ENCODE measurements around the gene ZDHHC1.
"Not testable (repeated sequence)": the region's sequence is repeated elsewhere in the genome, so short reads cannot be mapped to it uniquely, and the experiment has no call there.

ZDHHC1 gene

DNA sequence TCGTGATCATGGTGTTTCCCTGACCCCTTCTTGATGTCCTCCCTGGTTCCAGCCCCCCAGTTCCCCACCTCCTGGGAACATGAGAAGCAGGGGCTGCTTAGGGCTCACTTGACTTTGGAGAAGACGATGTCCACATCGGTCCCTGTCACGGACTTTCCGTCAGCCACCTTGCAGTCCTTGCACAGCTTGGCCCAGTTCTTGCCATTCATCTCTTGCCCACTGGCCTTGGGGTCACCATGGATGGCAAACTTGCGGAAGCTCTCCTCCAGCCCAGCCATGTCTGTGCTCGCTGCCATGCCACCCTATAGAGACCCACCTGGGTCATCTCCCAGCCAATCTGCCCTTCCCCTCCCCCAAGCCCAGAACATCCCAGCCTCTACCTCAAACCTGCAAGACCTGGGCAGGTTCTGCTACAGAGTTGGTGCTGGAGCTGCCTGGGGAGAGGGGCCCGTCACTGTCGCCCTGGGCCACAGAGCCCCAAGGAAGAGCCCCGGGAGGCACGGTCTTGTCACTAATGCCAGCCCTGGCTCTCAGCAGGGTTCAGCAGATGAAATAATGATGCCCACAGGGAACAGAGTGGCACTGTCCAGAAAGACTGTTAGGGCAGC is 25.4 kb downstream of the ZDHHC1 start:
- Mint-ChIP-seq H3K4me3 (no peak overlapping the region), H3K9me3 (no peaks in the 10 kb centered on the region), H3K36me3 (peaks cover 5% of the 10 kb centered on the region), H3K4me1 (peaks cover 9% of the 10 kb centered on the region), H3K27ac (no peak overlapping the region)
- DNase-seq (ENCODE audit: low spot score in 2 of 2) (no peak), ATAC-seq (no peak)

DNA sequence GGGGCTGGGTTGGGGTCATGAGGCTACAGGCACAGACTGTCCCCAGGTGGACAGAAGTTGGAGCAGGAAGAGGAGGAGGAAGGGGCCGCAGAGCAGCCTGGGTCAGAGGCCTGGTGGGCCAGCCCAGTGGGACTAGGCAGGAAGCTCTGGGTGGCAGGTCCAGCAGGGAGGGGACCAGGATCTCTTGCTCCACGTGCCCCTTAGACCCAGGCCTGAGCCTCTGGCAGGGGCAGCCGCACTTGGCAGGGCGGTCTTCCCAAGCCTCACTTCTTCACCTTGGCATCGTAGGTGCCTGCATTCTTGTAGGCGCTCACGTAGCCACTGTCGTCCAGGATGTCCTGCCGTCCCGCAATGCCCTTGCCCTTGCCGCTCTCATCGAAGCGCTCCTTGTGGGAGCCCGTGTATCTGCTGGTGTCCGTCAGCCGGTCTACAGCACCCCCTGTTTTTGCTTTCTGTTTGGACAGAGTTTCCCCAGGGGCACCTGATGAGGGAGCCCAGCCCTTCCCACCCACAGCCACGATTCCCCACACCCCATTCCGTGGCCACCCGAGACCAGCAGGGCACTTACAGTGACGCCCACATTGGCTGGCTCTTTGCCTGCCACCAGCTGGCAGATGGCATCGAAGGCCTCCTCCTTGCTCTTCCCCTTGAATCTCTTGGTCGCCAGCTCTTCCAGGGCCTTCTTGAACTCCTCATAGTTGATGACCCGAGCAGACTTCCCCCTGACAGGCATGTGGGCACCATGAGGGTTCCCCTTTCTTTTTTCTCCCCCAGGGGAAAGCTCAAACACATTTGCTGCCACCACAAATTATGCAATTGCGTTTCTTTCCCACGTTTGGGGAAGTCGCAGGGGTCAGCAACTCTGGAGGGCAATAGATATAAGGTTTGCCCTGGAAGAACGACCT is 26.1 kb downstream of the ZDHHC1 start:
- H3K4me1 Mint-ChIP-seq = peaks cover 9% of the 10 kb centered on the region
- peaks cover 5% of the 10 kb centered on the region for H3K36me3 Mint-ChIP-seq
- DNase-seq (ENCODE audit: low spot score in 2 of 2) (no peak), ATAC-seq (no peak)
- H3K4me3 Mint-ChIP-seq = no peak overlapping the region
- H3K9me3 Mint-ChIP-seq = no peaks in the 10 kb centered on the region
- H3K27ac Mint-ChIP-seq = no peak overlapping the region

DNA sequence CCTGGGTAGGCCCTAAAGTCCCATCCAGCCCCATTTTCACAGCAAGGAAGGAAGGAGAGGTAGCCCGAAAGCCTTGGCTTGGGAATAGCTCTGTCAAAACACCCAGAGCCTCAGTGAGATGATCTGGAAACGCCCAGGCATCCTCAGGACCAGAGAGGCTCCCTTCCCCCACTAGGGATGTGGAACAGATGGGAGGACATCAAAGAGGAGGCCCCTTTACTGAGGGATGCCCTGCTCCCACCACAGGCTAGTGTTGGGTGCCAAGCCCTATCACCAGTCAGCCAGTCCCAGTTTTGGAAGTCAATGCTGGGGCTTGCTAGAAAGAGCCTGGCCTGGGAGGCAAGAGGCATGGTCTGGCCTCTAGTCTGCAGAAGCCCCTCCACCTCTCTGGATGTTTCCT is 27.7 kb downstream of the ZDHHC1 start:
- peak overlapping the region; percentile 20 for H3K27ac Mint-ChIP-seq
- H3K36me3 Mint-ChIP-seq = peaks cover 5% of the 10 kb centered on the region
- no peak for ATAC-seq
- no peaks in the 10 kb centered on the region for H3K4me1 Mint-ChIP-seq
- DNase-seq (ENCODE audit: low spot score in 2 of 2) = no peak
- H3K4me3 Mint-ChIP-seq = no peak overlapping the region
- H3K9me3 Mint-ChIP-seq = no peaks in the 10 kb centered on the region

DNA sequence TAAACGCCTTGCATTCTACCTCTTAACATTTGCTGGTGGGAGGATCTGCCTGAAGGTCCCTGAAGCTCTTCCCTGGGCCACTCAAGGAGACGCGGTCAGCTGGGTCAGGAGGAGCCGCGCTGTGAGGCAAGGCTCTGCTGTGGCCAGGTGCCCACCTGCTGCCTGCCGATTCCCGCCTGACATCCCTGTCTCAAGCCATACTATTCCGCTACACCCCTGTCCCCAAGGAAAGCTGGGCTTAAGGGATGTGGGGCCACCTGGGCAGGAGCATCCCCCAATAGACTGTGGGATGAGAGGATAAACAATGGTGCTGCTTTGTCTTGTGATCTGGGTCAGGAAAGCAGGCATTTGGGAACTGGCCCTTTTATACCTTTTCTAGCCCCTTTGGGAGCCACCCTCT is 28.1 kb downstream of the ZDHHC1 start:
- Mint-ChIP-seq H3K27ac (peak overlapping the region; percentile 20), H3K4me3 (no peak overlapping the region), H3K4me1 (no peaks in the 10 kb centered on the region), H3K36me3 (peaks cover 5% of the 10 kb centered on the region), H3K9me3 (no peaks in the 10 kb centered on the region)
- ATAC-seq (no peak), DNase-seq (ENCODE audit: low spot score in 2 of 2) (no peak)

DNA sequence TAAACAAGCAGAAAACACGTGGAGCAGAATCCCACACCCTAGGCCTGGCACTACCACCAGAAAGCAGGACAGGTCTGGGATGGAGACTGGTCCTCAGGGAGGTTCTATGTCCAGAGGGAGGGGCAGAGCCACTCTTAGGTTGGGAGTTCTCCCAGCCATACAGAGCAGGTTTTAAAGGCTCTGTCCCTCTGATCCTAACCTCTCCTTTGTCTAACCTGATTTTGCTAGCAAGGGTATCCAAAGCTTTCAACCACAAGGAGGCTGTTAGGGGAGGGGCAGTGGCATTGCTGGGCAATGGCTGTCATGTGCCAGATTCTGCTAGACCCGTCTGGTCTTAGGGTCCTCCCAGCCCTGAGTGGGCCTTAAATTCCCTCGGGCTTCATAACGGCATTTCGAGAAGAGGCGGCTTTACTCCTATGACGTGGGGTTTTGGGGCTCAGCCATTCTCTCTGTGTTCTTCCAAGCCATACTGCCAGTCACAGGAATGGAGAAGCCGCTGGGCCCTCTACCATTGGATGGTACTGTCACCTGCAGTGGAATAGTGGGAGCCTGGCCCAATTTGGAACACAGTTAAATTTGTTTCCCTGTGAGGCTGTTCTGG is 28.7 kb downstream of the ZDHHC1 start:
- Mint-ChIP-seq H3K9me3 (no peaks in the 10 kb centered on the region), H3K4me1 (no peaks in the 10 kb centered on the region), H3K4me3 (no peak overlapping the region), H3K36me3 (peaks cover 5% of the 10 kb centered on the region), H3K27ac (no peak overlapping the region)
- DNase-seq (ENCODE audit: low spot score in 2 of 2) (no peak), ATAC-seq (no peak)

DNA sequence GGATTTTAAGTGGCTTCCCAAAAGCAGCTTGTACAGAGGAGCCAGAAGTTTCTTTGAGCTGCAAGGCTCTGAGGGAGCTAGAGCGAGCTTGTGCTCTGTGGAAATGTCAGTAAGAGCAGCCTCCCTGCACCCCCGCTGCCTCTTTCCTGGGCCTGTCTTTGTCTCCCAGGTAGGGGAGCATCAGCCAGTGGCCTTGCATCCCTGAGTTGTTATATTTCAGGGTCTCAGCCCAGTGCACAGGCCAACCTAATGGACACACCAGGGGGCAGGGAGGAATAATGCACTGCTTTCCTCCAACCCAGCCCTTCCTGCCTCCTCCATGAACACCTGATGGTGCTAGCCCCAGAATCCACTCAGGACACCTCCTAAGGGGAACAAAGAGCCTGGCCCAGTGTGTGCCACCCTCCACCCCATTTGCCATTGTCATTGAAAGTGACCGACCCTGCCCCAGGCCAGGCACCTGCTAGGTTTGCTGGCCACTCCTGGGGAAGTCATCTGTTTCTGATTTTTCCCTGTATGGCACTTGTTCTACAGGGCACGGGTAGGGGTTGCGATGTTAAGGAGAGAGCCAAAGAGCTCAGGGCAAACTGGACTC is 29.3 kb downstream of the ZDHHC1 start:
- no peak overlapping the region for H3K27ac Mint-ChIP-seq

DNA sequence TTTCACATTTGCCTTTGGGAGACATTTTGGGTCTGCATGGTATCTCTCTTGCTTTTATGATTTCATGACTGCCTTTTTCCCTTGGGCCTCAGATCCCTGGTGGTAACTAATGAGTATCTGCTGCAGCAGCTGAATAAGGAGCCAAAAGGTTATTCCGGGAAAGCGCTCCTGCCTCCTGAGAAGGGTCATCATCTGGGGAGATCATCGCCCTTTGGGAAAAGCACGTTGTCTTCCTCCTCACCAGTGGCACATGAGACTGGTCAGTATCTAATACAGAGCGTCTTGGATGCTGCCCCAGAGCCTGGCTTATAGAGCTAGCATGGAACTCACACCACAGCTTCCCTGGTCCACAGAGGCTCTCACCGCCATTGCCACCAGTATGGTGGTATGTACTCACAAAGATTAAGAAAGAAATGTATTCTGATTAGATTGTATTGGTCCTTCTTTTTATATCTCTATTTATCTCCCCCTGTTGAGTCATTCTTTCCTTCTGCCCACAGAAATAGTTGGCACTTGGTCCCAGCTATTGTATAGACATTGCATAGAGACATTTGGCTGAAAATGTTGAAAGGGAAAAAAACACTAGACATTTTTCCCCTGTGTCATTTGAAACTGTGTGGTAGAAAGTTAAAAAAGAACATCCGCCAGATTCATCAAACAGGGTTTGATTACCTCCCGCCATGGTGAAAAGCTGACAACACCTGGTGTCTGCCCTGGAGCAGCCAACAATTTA is 31.3 kb downstream of the ZDHHC1 start:
- ATAC-seq (no peak), DNase-seq (ENCODE audit: low spot score in 2 of 2) (no peak)
- Mint-ChIP-seq H3K4me1 (no peaks in the 10 kb centered on the region), H3K9me3 (no peaks in the 10 kb centered on the region), H3K36me3 (no peaks in the 10 kb centered on the region), H3K27ac (no peak overlapping the region), H3K4me3 (no peak overlapping the region)

More for the DNA sequence above, 29.3 kb downstream of the ZDHHC1 start:
- DNase-seq (ENCODE audit: low spot score in 2 of 2) (no peak), ATAC-seq (no peak)
- no peak overlapping the region for H3K4me3 Mint-ChIP-seq
- H3K36me3 Mint-ChIP-seq = no peaks in the 10 kb centered on the region
- no peaks in the 10 kb centered on the region for H3K9me3 Mint-ChIP-seq
- H3K4me1 Mint-ChIP-seq = no peaks in the 10 kb centered on the region

DNA sequence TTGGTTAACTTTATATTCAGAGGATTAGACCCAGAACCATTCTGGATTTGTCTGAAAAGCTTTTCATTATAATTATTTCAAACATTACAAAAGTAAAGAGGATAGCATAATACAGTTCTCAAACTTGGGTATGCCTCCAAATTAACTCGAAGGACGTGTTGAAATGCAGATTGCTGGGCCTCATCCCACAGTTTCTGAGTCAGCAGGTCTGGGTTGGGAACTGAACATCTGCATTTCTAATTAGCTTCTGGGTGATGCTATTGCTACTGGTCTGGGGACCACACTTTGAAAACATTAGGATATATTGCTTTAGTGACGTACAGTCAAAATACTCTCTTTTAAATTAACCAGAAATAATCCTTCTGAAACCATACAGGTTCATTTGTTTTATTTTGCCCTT is 33.0 kb downstream of the ZDHHC1 start:
- no peaks in the 10 kb centered on the region for H3K36me3 Mint-ChIP-seq
- H3K9me3 Mint-ChIP-seq = no peaks in the 10 kb centered on the region
- H3K4me3 Mint-ChIP-seq = no peak overlapping the region
- DNase-seq (ENCODE audit: low spot score in 2 of 2) (no peak), ATAC-seq (no peak)
- H3K27ac Mint-ChIP-seq = no peak overlapping the region
- H3K4me1 Mint-ChIP-seq = no peaks in the 10 kb centered on the region

DNA sequence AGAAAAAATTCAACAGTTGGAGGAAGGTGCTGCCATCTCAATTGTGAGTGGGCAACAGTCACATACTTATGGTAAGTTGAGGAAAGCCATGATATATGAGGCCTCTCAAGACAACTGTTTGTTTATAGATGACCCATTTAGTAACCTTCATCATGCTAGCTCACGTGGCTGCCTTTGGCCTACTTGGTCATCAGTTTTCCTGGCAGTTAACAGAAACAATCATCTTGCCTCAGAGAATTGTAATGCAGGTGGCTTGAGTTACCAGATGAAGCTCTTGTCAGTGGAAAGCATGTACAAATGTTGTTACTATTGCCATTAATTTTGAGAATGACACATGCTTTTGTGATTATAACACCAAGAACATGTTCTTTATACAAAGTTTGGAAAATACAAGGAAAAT is 37.6 kb downstream of the ZDHHC1 start:
- no peak overlapping the region for H3K4me3 Mint-ChIP-seq
- no peaks in the 10 kb centered on the region for H3K4me1 Mint-ChIP-seq
- H3K27ac Mint-ChIP-seq = no peak overlapping the region
- no peaks in the 10 kb centered on the region for H3K9me3 Mint-ChIP-seq
- ATAC-seq = no peak
- no peak for DNase-seq (ENCODE audit: low spot score in 2 of 2)
- no peaks in the 10 kb centered on the region for H3K36me3 Mint-ChIP-seq

DNA sequence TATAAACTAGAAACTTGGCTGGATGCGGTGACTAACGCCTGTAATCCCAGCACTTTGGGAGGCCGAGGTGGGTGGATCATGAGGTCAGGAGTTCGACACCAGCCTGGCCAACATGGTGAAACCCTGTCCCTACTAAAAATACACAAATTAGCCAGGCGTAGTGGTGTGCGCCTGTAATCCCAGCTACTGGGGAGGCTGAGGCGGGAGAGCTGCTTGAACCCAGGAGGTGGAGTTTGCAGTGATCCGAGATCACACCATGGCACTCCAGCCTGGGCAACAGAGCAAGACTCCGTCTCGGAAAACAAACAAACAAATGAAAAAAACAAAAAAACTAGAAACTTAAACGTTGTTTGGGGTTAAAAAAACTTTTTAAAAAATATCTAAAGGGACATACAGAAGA is 40.3 kb downstream of the ZDHHC1 start:
- H3K4me1 Mint-ChIP-seq; H3K4me3 Mint-ChIP-seq; H3K9me3 Mint-ChIP-seq; ATAC-seq; DNase-seq (ENCODE audit: low spot score in 2 of 2); H3K36me3 Mint-ChIP-seq; H3K27ac Mint-ChIP-seq: not testable (repeated sequence)

DNA sequence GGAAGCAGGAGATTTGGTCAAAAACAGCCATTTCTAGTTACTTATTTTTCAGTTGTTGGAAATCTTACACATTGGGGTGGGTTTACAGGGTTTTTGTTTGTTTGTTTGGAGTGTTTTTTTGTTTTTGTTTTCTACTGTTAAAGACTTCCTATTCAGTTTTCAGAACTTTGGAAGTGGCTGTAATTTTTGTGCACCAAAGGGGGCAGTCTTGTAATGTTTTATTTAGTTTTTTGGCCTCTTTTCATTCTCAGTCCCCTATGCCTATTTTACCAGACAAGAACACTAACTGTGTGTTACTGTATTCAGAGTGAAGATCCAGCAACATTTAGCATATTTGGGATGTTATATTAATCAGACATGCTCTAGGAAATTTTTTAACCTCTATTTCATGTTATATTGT is 43.6 kb downstream of the ZDHHC1 start:
- Mint-ChIP-seq H3K9me3 (no peaks in the 10 kb centered on the region), H3K36me3 (no peaks in the 10 kb centered on the region), H3K27ac (no peak overlapping the region), H3K4me1 (no peaks in the 10 kb centered on the region), H3K4me3 (no peak overlapping the region)
- no peak for DNase-seq (ENCODE audit: low spot score in 2 of 2)
- ATAC-seq = no peak

DNA sequence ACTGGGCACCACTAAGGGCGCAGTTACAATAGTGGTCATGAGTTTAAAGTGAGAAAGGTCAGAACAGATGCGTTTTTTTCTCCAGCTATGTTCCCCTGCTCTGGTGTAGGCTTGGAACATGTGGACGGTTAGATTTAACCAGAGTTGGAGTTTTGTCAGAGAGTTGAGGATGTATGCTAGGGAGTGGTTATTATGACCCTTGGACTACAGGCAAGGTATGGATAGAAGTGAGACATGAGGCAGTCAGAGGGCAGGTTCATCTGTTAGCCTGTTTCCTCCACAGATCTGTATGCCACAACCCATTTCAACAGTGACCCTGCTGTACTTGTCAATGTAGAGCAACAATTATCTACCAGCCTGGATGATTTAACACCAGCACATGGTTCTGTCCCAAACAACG is 45.6 kb downstream of the ZDHHC1 start:
- no peak overlapping the region for H3K27ac Mint-ChIP-seq
- no peak for DNase-seq (ENCODE audit: low spot score in 2 of 2)
- H3K36me3 Mint-ChIP-seq = no peaks in the 10 kb centered on the region
- H3K4me1 Mint-ChIP-seq = no peaks in the 10 kb centered on the region
- ATAC-seq = no peak
- H3K4me3 Mint-ChIP-seq = no peak overlapping the region
- no peaks in the 10 kb centered on the region for H3K9me3 Mint-ChIP-seq

DNA sequence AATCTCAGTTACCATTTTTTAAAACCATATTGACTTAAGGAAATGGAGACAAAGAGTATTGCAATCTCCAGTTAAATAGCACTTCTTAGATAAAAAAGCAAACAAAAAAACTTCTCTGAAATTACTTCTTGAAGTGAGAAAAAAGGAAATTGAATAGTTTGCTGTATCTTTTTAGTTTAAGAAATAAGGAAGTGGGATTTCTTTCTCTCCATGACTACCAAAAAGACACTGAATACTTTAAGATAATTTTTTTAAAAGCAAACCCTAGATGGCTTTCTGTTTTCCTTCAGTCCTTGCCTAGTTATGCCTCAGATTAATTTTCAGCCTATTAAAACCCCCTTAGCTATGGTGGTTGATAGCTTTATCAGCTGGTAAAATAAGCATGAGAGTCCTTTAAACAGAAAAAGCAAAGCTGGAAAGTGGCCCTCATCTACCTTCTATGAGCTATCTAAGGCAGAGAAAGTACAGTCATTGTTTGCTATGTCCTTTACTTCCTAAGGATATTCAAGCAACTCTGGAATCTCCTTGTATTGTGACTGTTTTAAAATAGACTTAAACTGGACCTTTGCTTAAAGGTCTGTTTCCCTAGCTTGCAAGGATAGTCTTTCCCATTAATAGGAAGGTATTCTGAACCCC is 51.6 kb downstream of the ZDHHC1 start:
- no peak for DNase-seq (ENCODE audit: low spot score in 2 of 2)
- no peaks in the 10 kb centered on the region for H3K4me1 Mint-ChIP-seq
- H3K36me3 Mint-ChIP-seq = no peaks in the 10 kb centered on the region
- H3K4me3 Mint-ChIP-seq = no peak overlapping the region
- H3K9me3 Mint-ChIP-seq = no peaks in the 10 kb centered on the region
- no peak overlapping the region for H3K27ac Mint-ChIP-seq
- ATAC-seq = no peak

DNA sequence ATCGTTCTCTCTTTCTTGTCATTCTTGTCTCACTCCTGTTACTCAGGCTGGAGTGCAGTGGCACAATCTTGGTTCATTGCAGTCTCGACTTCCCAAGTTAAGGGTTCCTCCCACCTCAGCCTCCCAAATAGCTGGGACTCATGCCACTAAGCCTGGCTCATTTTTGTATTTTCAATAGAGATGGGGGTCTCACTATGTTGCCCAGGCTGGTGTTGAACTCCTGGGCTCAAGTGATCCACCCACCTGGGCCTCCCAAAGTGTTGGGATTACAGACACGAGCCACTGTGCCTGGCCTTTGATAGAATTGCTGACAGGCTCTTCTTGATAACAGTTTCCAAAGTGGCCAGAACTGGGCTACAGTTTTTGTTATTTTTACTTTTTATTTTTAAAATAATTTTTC is 55.2 kb downstream of the ZDHHC1 start:
- no peaks in the 10 kb centered on the region for H3K9me3 Mint-ChIP-seq
- DNase-seq (ENCODE audit: low spot score in 2 of 2) (no peak), ATAC-seq (no peak)
- no peak overlapping the region for H3K27ac Mint-ChIP-seq
- H3K4me1 Mint-ChIP-seq = peaks cover 6% of the 10 kb centered on the region
- no peak overlapping the region for H3K4me3 Mint-ChIP-seq
- no peaks in the 10 kb centered on the region for H3K36me3 Mint-ChIP-seq
